GM18873 (cell line): Measurements from ENCODE around the gene CRACR2A.

Experiments
- ATAC-seq: cut with Tn5 transposase; IDR thresholded peaks from one replicate; pipeline ENCODE4 v1.9.1; 2021; ENCODE audit warnings: mild to moderate bottlenecking, moderate library complexity, moderate number of reproducible peaks; ENCODE audit not compliant: unreplicated experiment, low FRiP score

The CRACR2A gene

DNA sequence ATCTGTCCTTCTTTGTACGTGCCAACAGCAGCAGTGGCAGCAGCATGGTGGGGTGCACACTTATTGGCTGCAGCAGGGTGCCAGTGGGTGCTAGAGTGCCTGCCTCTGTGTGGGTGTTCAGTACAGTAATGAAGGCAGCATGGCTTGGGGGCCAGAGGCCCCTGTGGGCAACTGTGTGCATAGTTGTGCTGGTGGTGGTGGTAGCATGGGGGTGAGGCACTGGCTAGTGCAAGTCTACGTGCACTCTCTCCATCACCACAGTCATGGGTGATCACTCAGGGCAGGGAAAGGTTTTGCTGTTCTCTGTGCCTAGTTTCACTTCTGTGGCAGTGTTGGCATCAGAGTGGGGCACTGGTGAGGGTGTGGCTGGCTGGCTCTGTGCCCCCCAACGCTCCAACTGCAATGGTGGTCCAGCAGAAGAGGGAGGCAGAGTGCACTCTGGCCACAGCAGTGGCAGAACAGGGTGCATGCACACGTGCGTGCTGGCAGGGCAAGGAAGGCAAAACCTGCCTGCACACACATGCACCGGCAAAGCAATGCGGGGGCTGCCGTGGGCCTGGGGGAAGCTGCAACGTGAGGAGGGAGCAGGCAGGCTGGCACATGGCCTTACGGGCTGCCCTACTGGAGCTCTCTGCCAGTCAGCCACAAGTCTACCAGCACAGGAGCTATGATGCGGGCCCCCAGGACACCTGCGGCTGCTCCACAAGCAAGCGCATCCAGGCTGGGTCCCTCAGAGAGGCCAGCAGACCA lies 60.1 kb downstream of the CRACR2A start:
- ATAC-seq = no peak

DNA sequence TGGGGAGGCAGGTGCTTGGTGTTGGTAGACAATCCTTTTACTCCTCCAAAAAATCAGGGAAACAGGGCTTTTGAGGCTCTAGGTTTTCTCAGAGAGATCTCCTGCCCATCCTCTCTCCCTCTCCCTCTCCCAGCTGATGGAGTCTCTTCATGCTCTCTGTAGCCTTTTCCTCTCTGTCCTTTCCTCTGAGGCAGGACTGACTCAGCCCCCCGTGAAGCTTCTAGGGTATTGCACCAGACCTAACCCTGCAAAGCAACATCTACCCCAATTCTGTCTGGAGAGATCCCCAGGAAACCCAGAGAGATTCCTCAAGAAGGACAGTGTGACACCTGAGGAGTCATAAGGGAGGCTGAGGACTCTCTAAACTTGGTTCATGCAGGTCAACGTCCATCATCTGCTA lies 66.4 kb downstream of the CRACR2A start:
- no peak for ATAC-seq

DNA sequence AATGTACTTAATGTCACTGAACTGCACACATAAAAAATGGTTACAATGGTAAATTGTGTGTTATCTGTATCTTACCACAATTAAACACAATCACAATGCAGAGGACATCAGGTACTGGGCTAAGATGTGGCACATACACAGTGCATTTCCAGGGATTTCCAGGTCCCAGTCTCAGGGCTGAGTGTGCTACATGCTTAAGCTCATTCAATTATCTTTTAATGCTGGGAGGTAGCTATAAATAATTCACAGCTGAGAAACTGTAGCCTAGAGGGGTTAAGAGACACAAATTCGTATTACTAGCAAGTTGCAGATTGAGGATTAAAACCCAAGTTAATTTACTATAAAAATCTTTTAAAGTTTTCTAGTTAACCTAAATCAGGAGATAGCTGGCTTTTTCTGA lies 67.1 kb downstream of the CRACR2A start:
- no peak for ATAC-seq

DNA sequence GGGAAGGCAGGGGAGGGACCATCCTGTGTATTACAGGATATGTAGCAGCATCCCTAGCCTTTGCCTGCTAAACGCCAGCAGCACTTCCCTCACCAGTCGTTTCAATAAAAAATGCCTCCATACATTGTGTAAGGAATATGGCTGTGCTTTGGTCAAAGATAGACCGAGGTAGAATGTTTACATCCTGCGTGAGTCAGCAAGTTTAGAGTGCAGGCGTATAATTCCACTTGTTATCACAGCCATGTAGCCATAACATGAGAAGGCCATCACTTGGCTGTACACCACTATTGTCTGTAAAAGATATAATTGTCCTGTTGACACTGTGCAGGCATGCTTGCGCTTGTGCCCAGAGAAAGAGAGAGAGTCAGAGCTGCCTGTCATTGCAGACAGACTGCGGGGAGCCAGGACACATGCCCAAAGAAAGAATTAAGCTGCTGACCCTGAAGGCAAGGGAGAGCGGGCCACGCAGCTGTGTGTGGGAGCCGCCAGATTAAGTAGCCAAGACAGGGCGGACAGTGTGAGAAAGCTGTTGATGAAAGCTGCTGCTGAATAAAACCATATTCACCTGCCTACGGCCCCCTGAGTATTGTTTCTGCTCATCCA lies 68.4 kb downstream of the CRACR2A start:
- no peak for ATAC-seq

DNA sequence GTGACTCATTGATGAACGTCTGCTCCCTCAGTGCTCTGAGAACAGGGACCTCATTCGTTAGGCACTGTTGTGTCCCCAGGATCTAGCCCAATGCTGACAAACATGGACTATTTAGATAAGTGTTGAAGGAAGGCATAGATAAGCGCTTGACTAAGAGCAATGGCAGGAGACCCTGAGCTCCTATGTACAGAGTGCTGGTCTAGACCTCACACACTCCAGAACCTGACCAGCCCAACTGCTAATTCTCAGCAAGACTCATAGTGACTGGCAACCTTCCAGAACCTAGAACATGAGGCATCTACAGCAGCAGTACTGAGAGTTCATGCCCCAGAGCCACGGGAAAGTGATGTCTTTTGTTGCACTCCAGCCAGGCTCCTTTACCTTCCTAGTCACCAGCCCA lies 69.2 kb downstream of the CRACR2A start:
- no peak for ATAC-seq

DNA sequence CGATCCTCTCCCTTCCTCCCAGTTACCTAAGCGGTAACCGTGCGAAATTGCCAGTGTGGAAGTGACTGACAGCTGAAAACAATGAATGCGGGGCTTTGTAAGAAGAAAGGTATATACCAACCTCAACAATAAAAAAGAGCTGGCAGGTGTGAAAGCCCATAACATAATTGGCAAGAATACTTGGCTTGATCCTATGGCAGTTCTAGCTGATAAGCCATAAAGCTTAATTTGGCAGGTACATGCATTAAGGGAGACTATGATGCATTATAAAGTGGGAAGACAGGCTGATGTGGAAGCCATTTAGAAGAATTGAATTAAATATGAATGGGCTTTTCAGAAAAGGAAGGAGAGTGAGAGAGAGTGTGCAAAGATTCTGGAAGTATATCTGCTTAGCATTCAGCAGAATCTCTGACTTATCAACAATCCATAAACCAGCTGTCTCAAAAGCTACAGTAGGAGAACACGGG lies 71.3 kb downstream of the CRACR2A start:
- no peak for ATAC-seq

DNA sequence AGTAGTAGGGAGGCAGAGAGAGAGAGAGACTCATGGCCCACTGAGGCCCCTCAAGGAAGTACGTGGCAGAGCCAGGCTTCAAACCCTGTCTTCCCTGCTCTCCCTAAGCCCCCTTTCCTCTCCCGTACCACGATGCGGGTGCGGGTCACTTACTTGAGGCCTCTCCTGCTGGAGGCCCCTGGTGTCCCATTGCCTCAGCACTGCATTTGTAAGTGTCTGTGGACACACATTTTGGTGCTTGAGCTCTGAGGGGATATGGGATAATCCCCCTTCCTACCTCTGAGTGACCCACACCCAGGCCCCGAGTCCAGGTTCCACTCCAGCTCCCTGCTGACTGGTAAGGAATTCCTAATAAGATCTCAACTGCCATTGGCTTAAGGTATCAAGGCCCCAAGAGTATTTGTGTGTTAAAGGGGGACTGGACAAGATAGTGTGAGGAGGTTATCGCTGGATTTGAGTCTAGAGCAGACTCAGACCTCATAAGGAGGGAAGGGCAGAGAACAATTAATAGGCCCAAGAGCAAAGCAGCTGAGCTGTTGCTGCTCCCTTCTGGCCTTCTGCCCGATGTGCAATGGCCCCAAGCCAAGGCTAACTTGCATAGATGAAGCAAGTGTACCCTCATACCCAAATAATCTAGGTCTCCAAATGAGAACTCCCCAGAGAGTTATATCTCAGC lies 71.9 kb downstream of the CRACR2A start:
- no peak for ATAC-seq

DNA sequence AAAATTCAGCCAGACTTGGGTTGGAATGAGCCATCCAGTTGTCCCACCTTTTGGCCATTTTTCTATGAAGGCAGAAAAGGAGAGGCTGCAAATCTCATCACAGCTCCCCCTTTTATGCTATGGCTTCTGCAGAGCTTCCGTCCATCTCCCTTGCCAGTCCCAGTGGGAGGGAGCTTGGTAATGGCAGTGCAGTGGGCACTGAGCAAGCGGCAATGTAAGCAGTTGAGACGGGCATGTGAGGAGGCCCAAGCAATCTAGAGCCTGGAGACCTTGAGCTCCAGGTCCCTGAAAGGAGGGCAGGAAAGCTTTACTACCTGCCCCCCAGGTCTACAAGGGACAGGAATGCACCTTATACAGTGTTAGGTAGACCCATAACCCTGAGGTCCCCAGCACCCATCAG lies 73.1 kb downstream of the CRACR2A start:
- ATAC-seq = no peak

DNA sequence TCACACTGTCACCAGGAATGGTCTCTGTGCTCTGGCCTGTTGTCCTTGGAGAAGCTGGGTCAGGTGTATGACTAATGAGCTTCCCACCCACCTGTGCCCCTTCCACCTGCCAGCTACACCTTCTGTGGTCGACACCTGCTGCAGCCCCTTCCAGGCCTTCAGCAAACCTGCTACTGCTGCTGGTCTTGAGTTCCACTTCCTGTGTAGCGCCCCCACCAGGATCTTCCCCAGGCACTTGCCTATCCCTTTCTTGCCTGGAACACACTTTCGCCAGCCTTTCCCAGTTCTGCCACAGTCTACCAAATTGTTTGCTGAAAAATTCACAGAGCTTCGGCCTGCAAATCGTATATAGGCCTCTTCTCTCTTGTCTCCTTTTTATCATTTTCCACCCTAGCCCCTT lies 75.3 kb downstream of the CRACR2A start:
- ATAC-seq = no peak

DNA sequence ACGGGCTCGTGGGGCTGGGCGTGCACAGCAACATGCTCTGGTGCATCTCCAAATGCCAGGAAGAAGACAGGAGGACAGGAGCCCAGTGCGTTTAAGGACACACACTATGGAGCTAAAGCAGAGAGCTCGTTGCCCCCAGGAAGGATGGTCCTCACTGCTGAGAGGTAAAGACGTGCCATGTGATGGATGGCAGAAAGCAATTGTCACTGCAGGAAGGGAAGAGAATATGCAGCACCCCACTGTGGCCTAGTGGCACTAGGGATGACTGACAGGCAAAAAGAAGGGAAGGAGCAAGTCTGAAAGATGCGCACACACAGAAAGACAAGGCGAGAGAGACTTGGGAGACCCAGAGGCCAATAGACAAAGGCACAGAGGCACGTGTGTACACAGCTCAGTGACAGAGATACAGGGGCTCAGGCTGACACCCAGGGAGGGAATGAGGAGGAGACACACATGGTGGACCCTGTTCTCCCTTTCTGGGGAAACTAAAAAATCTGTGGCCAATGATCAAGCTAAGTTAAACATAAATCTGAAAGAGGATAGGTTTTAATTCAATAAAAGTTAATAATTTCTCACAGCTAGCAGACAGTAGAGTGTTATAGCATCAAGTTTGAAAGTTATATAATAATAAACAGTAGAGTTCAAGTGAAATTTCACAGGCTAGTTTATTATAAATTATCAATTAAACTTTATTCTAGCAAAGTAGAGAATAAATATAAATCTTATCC lies 78.8 kb downstream of the CRACR2A start:
- no peak for ATAC-seq

DNA sequence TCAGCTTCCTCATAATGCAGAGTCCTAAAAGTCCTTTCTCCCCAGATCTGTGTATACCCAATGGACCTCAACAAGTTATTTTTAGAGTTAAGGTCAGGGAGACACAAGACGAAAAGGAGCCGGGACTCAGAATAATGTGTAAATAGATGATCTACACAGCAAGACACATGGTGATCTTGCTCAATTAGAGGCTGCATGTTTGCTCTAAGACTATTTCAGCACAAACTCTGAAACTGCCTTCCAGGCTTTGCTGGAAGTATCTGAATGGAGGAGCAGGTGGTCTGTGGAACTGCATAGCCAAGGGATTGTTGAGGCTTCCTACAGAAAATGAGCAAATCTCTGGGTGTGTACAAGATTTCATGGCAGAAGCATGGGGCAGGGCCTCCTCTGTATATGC lies 80.8 kb downstream of the CRACR2A start:
- ATAC-seq = no peak

DNA sequence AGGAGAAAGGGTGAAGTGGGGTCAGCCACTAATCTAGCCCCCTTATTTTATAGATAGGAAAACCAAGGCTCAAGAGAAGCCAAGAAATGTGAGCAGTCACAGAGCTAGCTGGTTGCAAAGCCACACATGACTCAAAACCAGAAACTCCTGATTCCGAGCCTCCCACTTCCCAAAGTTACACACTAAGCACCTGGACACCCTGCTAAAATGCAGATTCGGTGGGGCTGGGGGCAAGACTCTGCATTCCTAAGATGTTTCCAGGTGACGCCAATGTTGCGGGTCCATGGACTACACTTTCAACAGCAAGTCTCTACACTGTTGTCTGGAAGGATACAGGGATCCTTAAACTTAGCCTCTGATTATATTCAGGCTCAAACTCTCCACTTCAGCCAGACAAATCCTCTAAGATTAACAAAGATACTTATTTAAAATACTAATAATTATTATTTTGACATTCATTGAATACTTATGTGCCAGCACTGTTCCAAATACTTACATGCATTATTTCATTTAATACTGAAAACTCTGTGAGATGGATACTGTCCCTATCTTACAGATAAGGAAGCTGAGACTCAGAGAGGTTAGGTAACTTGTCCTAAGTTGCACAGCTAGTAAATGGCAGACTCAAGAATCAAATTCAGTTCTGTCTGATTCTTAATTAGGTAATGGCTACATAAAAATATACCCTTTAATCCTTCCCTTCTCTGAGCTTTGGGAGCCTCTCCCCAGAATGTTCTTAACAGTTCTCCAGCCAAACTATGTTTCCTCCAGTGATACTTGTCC lies 81.4 kb downstream of the CRACR2A start:
- no peak for ATAC-seq

DNA sequence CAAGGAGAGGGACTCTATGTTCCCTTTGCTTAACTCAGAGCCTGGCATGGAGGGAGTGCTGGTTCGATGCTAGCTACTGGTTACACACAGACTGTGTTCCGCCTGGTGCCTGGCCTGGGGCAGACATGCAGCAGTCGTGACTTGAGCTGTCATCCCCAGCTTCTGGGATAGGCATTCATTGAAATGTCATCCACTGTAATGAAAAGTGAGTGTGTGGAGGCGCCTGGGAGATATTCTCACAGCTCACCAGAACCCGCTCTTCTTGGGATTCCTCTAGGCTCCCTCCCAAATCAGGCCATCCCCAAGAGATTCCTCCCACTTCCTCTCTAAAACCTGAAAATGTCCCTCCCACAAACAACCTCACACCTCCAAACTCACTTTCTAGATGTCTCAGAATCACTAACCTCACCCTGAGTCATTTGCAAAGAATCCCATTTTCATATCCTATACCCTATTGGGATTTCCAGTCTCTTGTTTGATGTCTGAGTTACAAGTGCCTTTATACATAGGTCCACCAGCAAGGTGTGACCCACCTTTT lies 82.8 kb downstream of the CRACR2A start:
- no peak for ATAC-seq

DNA sequence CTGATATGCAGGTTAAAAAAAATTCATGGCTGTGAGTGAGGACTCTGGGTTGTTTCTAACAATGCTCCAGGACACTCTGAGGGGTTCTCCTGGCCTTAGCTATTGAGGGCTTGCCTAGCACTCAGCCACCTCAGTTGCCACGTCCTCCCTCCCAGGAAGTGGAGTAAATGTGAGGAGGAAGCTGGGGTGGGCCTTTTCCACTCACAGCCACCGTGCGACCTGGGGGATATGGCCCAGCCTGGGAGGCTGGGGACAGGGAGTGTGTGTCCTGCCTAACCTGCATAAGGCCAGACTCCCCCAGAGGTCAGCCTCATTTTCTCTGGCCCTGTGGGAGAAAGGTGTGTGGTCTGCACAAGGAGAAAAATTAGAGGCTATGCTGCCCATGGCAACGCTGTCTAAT lies 83.3 kb downstream of the CRACR2A start:
- ATAC-seq = no peak

DNA sequence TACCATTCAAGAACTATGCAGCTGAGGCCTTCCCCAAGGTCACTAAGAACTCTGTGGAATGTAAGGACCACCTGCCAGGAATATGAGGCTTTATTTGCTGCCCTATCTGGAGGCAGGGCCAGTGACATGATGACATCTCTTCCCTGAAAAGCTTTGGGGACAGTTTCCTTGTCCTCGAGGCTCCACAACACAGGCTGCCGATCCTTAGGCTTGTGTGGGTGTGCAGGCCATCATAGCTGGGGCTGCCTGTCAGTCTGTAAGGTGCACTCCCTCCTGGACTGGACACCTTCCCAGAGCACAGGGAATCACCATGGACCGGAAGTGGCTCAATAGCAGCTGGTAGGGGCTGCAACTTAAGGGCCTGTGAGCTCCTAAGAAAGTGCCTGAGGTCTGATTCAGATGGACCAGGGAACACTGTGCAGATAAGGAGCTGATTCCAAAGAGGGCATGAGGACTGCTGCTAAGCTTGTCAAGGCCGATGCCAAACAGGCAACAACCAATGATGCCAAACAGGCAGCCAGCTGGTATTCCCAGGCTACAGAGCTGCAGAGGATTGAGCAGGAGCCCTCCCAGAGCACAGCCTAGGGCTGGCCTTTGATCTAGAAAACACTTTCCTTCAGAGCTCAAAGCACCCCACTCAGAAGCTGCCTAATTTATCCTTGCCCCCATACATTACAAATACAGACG lies 84.3 kb downstream of the CRACR2A start:
- no peak for ATAC-seq

DNA sequence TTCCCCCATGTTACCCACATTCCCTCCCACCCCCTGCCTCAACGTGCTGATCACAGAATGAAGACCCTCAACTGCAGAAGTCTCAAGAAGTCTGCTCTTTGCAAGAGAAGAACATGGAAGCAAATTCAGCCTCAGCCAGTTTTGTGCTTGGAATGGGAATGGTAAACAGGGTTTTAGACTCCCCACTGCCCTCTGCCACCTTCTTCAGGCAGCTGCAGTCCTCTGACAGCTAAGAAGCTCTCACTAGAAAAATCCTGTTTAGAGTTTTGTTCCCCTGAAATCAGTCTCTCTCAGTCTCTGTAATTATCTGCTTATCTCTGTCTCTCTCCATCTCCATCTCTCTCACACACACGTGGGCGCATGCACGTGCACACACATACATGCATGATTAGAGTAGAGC lies 85.4 kb downstream of the CRACR2A start:
- no peak for ATAC-seq

DNA sequence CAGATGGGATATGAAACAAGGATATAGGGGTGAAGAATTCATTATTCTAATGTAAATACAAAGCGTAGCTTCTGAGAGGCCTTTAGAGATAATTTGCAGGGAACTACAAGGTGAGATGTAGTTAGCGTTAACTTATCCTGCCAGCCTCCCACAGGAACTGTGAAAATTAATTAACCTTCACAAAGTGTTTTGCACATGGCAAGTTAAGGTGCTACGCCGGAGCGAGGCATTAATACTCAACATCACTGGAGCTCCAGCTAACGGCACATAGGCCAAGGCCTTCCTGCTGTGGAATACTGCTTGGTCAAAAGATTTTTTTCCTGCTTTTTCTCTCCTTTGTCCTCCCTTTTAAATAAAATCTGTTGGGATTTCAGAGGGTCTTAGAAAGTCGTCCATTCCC lies 86.5 kb downstream of the CRACR2A start:
- no peak for ATAC-seq

DNA sequence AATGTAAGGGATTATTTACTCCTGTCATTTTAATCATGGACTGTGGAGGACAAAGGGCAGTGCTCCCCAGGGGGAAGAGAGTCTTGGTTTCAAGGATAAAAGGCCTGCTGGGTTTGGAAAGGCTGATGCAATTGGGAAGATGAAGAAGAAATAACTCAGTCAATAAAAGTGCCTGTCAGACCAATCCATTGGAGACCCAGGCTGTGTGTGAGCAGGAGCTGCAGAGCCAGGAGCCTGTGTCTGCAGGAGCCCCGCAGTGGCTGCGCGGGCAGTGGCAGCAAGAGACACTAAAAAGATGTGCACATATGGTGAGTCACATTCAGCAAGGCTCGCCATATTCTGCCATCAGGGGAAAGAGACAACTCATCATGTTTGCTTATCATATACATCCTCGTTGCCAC lies 90.4 kb downstream of the CRACR2A start:
- no peak for ATAC-seq

DNA sequence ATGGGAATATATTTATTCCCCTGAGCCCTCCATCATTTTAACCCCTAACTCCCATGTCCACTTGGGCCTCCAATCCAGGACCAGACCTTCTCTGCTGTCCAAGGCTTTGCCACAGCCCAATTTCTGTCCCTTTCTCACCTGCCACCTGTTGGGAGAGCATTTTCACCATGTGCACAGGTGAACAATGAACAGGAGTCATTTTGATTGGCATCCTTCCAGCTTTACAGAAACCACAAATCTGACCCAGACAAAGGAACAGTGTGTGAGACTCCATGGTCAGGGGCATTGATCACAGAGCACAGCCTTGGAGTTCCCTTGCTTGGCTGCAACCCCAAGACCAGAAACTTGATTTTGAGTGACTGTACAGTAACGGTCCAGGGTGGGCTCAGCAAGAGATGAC lies 91.9 kb downstream of the CRACR2A start:
- ATAC-seq = no peak
